GM18499 (cell line): Measurements from ENCODE around the gene MISFA.
"Not testable (repeated sequence)": the region's sequence is repeated elsewhere in the genome, so short reads cannot be mapped to it uniquely, and the experiment has no call there.

Experiments
- ATAC-seq: cut with Tn5 transposase; IDR thresholded peaks from one replicate; pipeline ENCODE4 v1.9.1; 2021; ENCODE audit warnings: moderate number of reproducible peaks; ENCODE audit not compliant: insufficient read depth, unreplicated experiment

MISFA gene

GRCh38 chr11:18615628-18616392 lies 16.2 kb downstream of the MISFA start:
- ATAC-seq, result peak; percentile 95

- no peak for ATAC-seq
Observed at GRCh38 chr11:18617688-18618341, 18.2 kb downstream of the MISFA start.

- ATAC-seq, result no peak
Observed at GRCh38 chr11:18618342-18619025, 18.9 kb downstream of the MISFA start.

GRCh38 chr11:18623707-18624106 lies 24.1 kb downstream of the MISFA start:
- no peak for ATAC-seq

GRCh38 chr11:18624161-18624560 lies 24.6 kb downstream of the MISFA start:
- no peak for ATAC-seq

GRCh38 chr11:18632841-18633240 lies 33.3 kb downstream of the MISFA start:
- ATAC-seq, result no peak

- peak; percentile 48 for ATAC-seq
Observed at GRCh38 chr11:18633256-18634139, 33.9 kb downstream of the MISFA start.

GRCh38 chr11:18634140-18635032 lies 34.8 kb downstream of the MISFA start, which contains the start of gene SPTY2D1:
Gene SPTY2D1, minus strand, starts transcription at chr11:18634342. Its CDS starts 85 bp downstream, at chr11:18634257.
- ATAC-seq, result peak; percentile 95

- no peak for ATAC-seq
Observed at GRCh38 chr11:18641677-18642076, 42.1 kb downstream of the MISFA start.

- ATAC-seq, result not testable (repeated sequence)
Observed at GRCh38 chr11:18643034-18643433, 43.4 kb downstream of the MISFA start.

- ATAC-seq, result no peak
Observed at GRCh38 chr11:18650353-18650752, 50.8 kb downstream of the MISFA start.

- ATAC-seq, result no peak
Observed at GRCh38 chr11:18650859-18651557, 51.4 kb downstream of the MISFA start.
